GM19035 (cell line): Measurements from ENCODE around the gene SLC16A8.
"Not testable (repeated sequence)": the region's sequence is repeated elsewhere in the genome, so short reads cannot be mapped to it uniquely, and the experiment has no call there.

ENCODE experiments used
- ATAC-seq: cut with Tn5 transposase; IDR thresholded peaks from one replicate; pipeline ENCODE4 v1.9.1; 2021; ENCODE audit not compliant: unreplicated experiment

SLC16A8 gene

DNA sequence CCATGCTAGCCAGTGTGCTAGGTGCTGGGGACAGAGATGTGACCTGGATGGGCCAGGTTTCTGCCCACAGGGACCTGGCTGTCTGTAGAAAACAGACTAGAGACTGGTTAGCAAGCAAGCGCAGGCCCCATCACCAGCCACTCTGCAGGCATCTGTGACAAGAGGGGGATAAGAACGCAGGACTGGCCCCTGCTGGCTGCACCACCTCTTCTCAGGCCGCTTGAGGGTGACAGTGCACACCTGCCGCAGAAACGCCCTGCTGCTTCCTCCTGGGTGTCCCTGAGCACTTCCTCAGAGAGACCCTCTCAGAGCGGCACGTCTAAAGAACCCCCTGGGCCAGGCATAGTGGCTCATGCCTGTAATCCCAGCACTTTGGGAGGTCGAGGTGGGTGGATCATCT lies 32.7 kb downstream of the SLC16A8 start:
- no peak for ATAC-seq

DNA sequence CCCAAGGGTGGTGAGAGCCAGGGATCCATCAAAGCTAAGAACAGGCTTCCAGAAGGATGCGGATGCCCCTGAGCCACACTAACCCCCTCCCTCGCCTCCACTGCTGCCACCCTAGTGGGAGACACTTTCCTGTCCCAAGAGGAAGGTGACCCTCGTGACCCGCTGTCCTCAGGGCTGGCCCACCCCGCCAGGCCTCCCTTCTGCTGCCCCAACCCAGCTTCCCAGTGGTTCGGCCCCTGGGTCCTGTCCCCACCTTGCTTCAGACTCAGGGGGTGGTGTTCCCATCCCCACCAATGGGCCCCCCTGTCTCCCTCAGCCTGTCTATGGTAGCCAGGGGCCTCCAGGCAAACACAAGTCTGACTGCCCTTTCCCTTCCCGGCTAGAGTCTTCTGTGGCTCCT lies 33.3 kb downstream of the SLC16A8 start:
- ATAC-seq = no peak

DNA sequence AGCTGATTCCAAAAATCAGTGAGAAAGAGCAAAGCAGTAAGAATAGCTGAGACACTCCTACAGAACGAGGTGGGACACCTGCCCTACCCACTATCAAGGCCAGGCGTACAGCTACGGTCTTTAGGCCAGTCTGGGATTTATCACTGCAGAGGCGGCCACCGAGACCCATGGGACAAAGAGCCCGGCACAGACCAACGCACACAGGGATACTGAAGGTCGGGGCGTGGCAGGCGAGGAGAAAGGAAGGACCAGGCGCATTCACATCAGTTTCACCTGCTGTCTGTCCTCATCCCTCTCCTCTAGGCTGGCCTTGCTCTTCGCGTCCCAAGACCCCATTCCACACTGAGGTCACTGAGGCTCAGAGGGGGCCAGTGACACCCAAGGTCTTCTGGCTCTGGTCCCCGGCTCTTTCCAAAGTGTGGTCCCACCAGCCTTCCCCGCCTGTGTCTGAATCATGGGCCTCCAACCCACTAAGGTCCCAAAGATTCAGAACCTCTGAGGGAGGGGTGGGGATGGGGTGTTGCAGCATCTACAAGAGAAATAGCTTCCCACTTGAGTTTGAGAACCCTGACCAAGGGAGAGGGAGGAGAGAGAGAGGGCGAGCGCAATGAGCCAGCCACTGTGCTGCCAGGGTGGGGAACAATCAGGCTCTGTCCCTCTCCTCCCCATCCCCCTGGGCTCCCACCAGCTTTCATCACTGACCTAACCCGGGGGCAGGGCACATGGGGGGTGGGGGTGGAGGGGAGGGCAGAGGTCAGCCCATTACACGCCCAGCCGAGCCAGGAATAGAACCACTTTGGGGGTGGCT lies 34.0 kb downstream of the SLC16A8 start:
- no peak for ATAC-seq

DNA sequence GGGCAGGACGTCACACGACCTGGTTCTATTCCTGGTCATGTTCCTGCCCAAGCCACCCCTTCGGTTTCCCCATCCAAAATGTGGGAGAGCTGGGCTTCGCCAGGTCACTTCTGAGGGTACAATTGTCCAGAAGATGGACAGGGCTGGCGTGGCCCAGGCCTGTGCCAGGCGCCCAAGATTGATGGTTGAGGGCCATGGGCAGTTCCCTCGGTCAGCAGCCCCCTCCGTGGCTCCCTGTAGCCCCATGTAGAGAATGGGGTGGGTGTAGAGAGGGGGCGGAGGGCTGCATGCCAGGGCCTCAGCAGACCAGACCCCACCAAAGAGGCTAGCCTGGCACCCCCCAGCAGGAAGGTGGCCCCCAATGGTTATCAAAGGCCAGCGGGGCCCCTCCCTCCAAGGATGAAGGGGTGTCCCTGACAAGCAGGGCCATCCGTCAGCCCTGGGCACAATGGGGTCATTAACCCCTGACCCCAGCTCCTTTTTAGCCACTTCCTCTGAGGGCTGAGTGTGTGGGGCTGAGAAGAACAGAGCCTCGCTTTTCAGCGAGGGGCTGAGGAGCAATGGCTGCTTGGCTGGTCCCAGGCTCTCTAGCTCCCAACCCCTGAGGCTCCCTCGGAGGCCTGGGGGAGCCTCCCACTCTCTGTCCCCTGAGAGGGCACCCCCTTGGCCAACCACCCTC lies 37.8 kb downstream of the SLC16A8 start:
- no peak for ATAC-seq

DNA sequence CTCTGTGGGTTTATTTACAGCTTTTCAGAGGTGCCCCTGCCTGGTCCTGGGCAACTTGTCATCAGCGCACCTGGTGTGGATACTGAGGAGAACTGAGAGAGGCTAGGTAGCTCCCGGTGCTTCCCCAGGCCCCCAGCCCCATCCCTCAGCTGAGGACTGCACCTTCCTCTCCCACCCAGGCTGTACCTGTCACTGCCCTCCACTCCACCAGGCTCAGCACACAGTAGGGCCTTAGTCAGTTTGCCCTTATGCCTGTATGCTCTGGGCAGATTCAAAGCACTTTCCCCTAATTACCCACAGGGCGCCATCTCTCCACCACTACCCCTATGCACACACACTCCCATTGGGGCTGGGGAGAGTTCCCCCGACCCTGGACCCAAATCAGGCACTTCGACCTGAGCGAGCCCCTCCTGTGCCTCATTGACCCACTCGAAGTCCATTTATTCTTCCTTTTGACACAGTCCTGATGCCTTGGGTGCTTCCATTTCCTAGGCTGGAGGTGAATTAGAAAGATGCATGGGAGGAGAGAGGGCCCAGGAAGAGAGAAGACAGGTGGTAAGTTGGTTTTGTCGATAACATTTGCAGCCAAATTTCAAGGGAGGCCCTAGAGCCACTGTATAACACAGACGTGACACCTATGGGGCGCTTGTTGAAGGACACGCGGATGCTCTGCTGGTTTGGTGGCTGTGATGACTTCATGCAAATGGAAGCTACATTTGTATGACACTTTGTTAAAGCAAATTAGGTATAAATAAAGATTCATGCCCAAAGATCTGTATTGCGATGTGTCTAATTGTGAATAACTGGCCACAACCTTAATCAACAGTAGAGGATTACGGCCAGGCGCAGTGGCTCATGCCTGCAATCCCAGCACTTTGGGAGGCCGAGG lies 40.6 kb downstream of the SLC16A8 start:
- ATAC-seq = no peak

DNA sequence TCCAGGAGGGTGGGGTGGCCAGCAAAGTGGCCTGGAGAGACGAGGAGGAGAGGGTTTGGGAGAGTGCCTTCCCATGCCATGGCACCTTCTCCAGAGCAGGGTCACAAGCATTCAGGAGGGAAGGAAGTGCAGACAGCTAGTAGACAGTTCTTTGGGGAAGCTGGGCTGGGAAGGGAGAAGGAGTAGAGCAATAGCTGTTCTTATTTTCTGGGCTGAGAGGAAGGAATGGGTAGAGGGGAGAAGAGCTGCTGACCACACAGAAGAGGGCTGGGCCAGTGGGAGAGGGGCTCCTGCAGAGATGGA lies 41.5 kb downstream of the SLC16A8 start:
- no peak for ATAC-seq

DNA sequence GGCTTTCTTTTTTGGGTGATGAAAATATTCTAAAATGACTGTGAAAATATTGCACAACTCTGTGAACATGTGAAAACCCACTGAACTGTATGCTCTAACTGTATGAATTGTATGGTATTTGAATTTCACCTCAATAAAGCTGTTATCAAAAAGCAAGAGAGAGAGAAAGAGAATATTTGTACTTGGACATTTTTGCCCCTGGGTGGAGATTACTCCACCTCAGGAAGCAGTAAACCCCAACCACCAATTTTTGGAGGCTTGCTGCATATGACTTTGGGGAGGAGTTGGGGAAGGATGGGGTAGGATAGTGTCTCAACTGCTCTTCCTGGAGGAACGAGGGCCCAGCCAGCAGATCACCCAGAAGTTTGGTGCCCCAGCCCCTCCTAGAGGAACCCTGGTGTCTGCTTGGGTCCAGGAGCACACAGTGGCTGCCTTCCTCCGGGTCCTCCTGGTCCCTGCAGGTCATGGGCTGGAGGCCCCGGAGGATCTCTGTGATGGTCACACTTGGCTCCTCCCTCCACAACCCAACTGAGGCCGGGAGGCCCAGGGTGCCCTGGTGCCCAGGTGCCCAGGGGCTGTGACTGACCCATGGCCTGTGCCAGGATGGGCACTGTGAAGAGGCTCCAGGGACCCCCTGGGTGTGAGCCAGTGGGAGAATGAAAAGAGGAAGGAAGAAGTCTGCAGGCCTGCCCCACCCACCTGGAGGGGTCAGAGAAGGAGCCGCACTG lies 42.1 kb downstream of the SLC16A8 start:
- ATAC-seq = no peak

DNA sequence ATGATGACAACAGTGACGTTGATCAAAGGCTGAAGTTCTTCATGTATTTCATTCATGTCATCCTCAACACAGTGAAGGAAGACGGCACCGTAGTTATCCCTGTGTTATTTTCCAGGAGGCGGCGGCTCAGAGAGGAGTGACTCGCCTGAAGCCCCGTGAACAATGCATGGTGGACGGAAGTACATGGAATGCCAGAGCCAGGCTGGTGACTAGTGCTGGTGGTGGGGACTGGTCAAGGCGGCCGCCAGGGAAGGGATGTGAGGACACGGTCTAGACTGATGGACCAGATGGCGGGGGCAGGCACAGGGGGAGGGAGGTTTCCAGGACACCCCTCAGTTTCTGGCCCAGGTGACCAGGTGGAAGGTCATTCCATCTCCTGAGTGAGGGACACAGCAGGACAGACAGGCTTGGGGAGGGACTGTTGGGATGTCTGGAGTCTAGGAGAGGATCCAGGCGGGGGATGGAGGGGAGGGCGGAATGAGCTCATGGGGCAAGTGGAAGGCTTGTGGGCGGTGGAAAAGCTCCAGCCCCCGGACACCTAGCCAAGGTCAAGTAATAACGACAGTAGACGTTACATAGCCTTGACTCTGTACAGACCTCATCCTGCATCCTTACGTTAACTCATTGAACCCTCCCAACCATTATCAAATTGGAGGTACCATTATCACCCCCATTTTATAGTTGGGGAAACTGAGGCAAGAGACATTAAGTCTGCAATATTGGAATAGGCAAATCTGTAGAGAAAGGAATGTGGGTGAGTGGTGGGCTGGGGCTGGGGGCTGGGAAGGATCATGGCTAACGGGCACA lies 42.8 kb downstream of the SLC16A8 start:
- ATAC-seq = no peak

DNA sequence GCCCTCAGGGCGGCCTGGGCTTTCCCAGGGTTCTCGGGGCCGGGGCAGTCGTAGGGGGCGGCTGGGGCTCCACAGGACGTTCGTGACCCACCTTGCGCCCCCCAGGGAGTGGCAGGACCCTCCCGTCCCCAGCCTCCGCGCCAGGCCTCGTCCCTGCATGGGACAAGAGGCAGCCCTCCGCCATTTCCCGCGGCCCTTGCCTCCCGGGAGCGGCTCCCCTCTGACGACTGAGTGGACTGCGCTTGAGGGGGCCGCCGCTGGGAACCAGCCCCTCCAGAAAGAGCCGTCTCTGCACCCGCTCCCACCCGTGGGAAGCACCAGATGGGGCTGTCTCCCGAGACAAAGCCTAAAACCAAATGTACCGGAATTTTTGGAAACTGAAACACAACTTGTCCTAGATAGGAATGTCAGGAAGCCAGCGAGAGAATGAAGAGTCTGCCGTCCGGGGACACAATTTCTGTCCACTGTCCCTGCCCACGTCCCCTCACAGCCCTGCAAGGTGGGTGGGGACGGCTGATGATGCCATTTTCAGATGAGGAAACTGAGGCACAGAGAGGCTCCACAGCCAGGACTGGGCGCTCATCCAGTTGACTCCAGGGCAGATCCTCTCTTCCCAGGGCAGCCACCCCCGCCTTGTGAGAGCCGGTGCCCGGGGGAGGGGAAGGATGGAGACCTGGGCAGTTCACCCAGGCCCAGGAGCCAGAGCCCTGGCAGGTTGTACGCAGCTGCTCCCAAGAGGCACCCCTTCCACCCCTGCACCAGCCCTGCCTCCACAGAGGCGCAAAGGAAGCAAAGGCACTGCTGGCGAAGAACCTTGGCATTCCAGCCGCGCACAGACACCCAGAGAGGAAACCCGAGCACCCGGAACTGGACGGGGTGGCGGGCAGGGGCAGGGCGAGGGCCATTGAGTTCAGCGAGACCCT lies 44.8 kb downstream of the SLC16A8 start:
- no peak for ATAC-seq

DNA sequence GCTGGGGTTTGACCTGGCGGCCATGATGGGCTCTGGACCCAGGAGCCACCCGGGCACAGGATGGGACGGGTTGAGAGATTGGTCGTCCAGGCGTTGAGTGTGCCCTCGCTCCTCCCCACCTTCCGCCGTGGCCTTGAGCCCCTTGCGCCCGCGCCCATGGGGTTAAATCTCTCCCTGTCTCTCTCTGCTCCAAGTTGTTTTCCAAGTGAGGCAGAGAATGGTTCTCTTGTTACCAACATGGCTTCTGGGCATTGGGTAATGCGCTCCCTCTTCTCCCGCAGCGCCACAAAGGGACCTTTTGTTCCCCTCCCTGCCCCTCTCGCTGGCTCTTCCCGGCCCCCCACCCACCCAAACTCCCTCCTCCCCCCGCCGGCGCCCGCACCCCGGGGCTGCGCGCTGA lies 45.6 kb downstream of the SLC16A8 start:
- no peak for ATAC-seq

DNA sequence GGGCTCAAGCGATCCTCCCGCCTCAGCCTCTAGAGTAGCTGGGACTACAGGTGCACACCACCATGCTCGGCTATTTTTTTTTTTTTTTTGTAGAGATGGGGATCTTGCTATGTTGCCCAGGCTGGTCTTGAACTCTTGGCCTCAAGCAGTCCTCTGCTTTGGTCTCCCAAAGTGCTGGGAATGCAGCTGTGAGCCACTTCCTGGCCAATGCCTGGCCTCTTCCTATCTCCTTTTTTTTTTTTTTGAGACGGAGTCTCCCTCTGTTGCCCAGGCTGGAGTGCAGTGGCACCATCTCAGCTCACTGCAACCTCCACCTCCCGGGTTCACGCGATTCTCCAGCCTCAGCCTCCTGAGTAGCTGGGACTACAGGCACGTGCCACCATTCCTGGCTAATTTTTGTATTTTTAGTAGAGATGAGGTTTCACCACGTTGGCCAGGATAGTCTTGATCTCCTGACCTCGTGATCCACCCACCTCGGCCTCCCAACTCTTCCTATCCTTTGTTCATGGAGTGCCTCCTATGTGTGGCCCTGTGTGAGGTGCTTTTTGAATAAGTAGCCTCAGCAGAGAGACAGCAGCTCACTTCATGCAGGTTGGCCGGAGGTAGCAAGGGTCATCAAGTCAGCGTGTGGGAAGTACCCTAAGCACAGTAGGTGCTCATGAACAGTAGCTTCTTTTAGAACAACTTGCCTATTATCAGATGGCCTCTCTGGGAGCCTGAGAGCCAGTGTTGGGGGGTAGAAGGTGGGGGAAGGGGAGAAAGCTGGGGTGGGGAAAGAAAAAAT lies 46.4 kb downstream of the SLC16A8 start:
- not testable (repeated sequence) for ATAC-seq

DNA sequence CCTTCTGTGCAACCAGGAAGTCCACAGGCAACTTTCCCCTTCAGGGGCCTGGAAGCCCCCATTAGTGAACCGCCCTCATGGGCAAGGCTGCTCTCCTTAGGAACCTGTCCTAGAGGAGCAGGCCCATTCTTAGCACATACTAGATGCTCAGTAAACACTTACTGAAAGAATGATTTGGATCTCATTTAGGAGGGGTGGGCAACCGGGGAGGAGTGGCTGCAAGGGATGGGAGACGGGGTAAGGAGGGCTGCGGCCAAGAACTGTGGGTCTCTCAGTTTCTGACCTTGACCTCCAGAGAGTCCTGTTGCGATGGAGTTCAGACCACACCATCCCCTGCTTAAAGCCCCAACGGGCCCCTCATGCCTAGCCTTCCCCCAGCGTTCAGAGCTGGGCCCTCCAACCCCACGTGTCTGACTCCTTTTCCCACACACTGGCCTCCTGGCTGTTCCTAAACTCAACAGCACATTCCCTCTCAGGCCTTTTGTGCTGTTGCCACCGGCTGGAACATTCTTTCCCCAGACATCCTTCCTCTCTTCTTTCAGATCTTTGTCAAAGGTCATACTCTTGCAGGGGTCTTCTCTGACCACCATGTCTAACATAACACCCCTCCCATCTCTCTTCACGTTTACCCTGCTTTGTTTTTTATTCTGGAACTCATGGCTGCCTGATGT lies 47.5 kb downstream of the SLC16A8 start:
- ATAC-seq = no peak

DNA sequence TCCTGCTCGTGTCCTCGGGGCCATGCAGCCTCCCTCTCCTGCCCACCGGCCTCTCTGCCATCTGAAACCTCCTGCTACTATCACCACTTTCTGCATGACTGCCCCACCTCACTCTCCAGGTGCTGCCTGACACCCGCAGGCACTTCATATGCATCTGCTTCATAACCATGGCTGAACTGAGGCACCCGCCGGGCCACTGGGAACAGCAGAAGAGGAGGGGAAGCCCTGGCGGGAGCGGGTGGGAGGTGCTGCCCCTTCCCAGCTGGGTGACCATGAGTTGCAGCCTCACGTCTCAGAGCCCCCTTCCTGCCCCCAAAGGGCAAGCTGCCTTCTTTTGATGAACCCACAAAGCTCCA lies 48.5 kb downstream of the SLC16A8 start:
- ATAC-seq = no peak

DNA sequence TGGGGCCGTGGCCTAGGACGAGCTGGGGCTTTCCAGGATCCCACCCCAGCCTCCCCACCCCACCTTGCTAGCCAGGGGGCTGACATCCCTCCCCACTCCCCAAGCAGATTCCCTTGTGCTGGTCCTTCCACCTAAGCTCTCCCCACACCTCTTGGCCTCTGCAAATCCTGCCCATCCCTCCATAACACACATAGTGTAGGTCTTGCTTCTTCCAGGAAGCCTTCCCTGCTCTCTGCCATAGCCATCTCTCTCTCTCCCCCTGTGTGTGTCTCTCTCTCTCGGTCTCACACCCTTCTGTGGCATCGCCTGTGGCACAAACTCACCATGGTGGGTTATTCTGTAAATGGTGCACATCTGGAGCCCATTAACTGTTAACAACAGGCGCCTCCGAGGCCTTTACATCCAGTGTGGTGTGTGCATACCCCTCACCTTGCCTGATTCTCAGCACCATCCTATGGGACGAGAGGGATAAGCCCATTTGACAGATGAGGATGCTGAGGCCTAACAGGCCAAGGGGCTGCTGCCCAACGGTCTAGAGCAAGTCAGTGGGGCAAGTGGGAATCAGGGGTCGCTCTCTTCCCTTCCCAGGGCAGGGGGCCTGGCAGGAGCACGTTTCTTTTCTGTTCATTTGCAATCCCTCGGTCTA lies 49.0 kb downstream of the SLC16A8 start:
- no peak for ATAC-seq

DNA sequence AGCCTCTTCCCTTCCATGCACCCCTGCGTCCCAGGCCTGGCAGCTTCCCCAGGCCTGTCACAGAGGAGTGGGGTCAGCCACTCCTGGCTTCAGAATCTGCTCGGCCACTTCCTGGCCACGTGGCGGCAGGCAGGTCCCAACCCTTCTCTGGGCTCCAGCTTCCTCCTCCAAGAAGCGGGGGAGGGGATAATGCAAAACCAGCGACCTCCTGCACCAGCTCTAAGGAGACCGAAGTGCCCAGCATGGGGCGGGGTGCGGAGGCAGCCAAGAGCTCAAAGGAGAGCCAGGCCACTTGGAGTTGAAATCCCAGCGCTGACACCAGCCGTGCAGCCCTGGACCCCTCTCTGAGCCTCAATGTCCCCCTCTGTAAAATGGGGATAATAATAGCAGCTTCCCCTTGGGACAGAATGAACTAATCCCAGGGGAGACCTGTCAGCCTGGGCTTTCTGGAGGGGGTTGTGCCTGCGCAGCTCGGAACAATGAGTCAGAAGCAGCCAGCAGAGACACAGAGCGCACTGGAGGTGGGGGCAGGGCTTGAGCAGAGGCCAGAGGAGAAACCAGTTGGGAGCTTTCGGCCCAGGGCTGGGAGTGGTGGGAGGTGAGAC lies 49.6 kb downstream of the SLC16A8 start:
- no peak for ATAC-seq

DNA sequence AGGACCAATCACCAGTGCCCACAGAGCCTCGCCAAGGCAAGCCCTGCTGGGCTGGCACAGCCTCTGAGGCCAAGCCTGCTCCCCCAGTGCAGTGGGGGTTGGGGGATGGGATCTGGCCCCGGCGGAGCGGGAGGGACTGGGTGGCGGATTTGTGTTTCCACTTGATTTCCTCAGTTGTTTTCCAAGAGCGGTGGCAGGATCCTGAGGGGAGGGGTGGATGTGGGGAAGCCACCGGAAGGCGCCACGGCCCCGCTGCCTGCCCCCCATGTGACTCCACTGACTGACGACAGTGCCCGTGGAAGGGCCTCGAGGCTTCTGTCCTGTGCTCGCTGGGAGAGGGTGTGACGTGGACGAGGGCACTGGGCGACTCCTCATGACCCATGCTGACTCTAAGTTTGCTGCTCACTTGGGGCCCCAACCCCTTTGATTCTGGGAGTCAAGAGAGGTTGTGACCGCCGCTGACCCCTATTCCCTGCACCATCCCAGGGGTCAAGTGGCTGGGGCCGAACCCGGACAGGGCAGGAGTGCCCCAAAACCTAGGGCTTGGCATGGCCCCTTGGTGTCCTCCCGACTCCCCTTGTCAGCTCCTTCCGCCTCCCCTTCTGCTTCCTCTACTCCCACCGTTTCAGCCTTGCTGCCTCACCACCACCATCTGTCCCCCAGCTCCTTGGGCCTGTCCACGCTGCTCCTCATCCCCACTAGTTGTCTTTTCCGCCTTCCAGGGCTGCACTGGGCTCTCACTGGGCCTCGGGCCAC lies 50.3 kb downstream of the SLC16A8 start:
- no peak for ATAC-seq
